Neutrophil (primary cell): ENCODE results near the gene LAMTOR3.

Source experiments
- H3K27ac ChIP-seq: fragments of 200-600 bp; sonication (generic); 2 replicates; pipeline ENCODE4 v1.5.1; 2016; ENCODE audit warnings: mild to moderate bottlenecking, moderate library complexity
- H3K27me3 ChIP-seq: fragments of 200-600 bp; sonication (generic); 2 replicates; pipeline ENCODE4 v1.6.0; 2016; ENCODE audit warnings: mild to moderate bottlenecking
- H3K36me3 ChIP-seq: fragments of 200-600 bp; sonication (generic); 2 replicates; pipeline ENCODE4 v1.5.1; 2017
- H3K4me1 ChIP-seq, 2 experiments: fragments of 200-600 bp in 1 of 2; sonication (generic) in 1 of 2; 1 replicate in 1 of 2; 2 replicates in 1 of 2; pipeline versions ENCODE4 v1.5.1 to v1.6.1; 2013 to 2016; ENCODE audit warnings: low read depth in 1 of 2, low read length in 1 of 2, mild to moderate bottlenecking in 1 of 2, moderate library complexity in 1 of 2; ENCODE audit not compliant: control insufficient read depth in 1 of 2, insufficient read depth in 1 of 2
- H3K4me3 ChIP-seq, 2 experiments: fragments of 200-600 bp in 1 of 2; sonication (generic) in 1 of 2; 1 replicate in 1 of 2; 2 replicates in 1 of 2; pipeline ENCODE4 v1.5.1; 2013 to 2016; ENCODE audit warnings: low read depth in 1 of 2, low read length in 1 of 2, mild to moderate bottlenecking in 1 of 2, moderate library complexity in 1 of 2
- H3K9me3 ChIP-seq: fragments of 200-600 bp; sonication (generic); 2 replicates; pipeline ENCODE4 v1.5.1; 2016
- TF ChIP-seq, protein P1 (sequence below): fragments of 200-600 bp; sonication (generic); IDR thresholded peaks from 2 replicates; pipeline ENCODE4 v1.5.1; 2016; ENCODE audit warnings: antibody characterized with exemption

The LAMTOR3 gene

DNA sequence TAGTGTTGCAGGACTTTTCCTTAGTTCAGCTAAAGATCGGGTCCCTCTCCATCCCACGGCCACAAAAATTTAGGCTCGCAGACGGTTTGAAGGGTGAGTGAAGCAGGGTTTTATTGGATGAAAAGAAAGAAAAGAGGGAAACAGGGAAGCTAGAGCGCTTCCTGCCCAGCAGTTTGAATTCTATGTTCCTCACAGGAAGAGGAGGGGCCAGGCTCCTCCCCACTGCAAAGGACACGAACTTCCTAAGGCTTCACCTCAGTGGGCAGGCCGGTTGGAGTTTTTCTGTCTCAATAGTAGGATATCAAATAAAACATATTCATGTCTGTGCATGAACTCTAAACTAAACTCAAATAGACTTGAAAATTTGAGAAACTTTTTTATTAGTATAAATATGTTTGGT lies 50.2 kb downstream of the LAMTOR3 start:
- peaks cover 28 to 45% of the 10 kb centered on the region in 2 experiments for H3K4me1 ChIP-seq
- no peak overlapping the region for H3K4me3 ChIP-seq
- TF ChIP-seq, protein P1, sequence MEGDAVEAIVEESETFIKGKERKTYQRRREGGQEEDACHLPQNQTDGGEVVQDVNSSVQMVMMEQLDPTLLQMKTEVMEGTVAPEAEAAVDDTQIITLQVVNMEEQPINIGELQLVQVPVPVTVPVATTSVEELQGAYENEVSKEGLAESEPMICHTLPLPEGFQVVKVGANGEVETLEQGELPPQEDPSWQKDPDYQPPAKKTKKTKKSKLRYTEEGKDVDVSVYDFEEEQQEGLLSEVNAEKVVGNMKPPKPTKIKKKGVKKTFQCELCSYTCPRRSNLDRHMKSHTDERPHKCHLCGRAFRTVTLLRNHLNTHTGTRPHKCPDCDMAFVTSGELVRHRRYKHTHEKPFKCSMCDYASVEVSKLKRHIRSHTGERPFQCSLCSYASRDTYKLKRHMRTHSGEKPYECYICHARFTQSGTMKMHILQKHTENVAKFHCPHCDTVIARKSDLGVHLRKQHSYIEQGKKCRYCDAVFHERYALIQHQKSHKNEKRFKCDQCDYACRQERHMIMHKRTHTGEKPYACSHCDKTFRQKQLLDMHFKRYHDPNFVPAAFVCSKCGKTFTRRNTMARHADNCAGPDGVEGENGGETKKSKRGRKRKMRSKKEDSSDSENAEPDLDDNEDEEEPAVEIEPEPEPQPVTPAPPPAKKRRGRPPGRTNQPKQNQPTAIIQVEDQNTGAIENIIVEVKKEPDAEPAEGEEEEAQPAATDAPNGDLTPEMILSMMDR = no peak
- peak overlapping the region; percentile 37 for H3K27ac ChIP-seq
- no peaks in the 10 kb centered on the region for H3K27me3 ChIP-seq
- peaks cover 56% of the 10 kb centered on the region for H3K36me3 ChIP-seq
- no peaks in the 10 kb centered on the region for H3K9me3 ChIP-seq

DNA sequence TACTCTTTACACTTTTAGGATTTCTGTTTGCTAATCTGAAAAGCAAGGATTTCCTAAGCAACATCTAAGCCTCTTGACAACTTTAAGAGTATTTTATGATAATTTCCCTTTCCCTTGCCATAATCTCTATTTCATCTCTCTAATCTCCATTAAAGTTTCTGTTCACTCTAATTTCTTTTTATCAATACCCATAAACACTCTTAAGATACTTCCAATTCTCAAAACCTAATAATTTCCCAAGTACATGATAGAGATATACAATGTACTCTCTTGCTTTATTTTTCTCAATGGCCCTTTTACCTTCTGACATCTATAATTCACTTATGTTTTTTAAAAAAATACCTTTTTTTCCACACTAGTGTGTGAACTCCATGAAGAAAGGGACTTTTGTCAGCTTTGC lies 50.8 kb downstream of the LAMTOR3 start:
- Histone ChIP-seq H3K4me1 (peaks cover 28 to 45% of the 10 kb centered on the region in 2 experiments), H3K36me3 (peaks cover 62% of the 10 kb centered on the region), H3K9me3 (no peaks in the 10 kb centered on the region), H3K4me3 (no peak overlapping the region), H3K27ac (peak overlapping the region; percentile 37), H3K27me3 (no peaks in the 10 kb centered on the region)
- TF ChIP-seq, protein P1 = no peak

DNA sequence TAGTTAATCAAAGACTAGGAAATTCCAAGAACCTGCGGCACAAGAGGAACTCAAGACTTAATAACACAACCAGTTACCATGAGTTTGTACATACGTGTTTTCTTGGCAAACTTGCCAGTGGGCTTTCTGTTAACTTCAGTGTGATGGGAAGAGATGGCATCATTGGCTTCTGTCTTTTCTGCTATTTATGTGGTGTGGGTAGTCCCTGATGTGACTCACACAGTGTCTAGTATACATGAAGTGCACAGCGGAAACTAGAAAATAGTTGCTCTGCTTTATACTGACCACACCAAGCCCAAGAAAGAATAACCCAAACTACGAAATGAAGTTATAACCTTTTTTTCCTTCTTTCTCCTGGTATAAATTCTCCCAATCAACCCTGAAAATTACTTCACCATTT lies 53.1 kb downstream of the LAMTOR3 start:
- TF ChIP-seq, protein P1 = no peak
- Histone ChIP-seq H3K9me3 (no peaks in the 10 kb centered on the region), H3K27me3 (no peaks in the 10 kb centered on the region), H3K4me1 (peaks cover 13 to 24% of the 10 kb centered on the region in 2 experiments), H3K27ac (peak overlapping the region; percentile 40), H3K4me3 (no peak overlapping the region), H3K36me3 (peaks cover 79% of the 10 kb centered on the region)

DNA sequence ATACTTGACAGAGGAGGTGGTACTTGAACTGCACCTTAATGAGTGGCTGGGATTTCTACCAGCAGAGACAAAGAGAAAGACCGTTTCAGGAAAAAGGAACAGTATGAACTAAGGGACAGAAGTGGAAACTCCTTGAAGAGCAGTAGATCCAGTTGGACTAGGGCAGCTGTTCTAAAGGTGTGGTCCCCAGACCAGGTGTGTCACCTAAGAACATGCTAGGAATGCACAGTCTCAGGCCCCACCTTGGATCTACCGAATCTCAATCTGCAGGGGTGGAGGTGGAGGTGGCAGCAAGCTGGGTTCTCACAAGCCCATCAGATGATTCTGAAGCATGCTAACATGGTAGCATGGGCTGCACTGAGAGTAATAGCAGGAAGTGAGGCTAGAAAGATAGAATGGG lies 55.3 kb downstream of the LAMTOR3 start:
- Histone ChIP-seq H3K27ac (peak overlapping the region; percentile 36), H3K27me3 (no peaks in the 10 kb centered on the region), H3K9me3 (no peaks in the 10 kb centered on the region), H3K4me3 (no peak overlapping the region), H3K36me3 (peaks cover 84% of the 10 kb centered on the region), H3K4me1 (peaks cover 0 to 4% of the 10 kb centered on the region in 2 experiments)
- TF ChIP-seq, protein P1 = no peak

DNA sequence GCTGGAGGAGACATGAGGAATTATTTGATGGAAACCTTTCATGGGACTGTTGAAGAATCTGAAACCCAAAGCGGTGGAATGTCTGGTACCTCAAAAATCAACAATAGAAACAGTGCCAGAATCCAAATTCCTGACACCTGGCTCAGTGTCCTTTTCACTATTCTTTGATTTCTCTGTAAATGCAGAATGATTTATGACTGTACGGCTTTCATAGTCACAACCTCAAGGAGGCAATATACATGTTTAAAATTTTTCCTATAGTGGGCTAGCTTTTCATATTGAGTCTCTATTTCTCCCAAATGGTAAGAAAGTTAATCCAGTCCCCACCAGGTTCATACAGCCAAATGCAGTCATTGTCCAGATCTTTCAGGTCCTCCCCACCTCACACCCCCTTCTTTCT lies 58.3 kb downstream of the LAMTOR3 start:
- H3K36me3 ChIP-seq = peaks cover 57% of the 10 kb centered on the region
- TF ChIP-seq, protein P1 = no peak
- no peaks in the 10 kb centered on the region for H3K4me1 ChIP-seq
- no peaks in the 10 kb centered on the region for H3K9me3 ChIP-seq
- no peak overlapping the region for H3K27ac ChIP-seq
- H3K4me3 ChIP-seq = no peak overlapping the region
- no peaks in the 10 kb centered on the region for H3K27me3 ChIP-seq

DNA sequence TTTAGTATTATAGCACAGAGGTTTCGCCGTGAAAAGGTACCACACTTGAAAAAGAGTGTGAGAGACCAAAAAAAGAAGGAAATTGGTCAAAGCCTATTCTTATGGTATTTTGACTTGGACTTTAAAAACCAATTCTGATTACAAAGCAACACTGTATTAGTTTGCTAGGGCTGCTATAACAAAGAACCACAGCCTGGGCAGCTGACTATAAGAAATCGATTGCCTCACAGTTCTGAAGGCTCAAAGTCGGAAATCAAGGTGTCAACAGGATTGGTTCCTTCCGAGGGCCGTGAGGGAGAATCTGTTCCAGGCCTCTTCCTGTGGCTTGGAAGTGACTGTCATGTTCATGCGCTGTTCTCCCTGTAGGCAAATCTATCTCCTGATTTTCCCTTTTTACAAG lies 59.7 kb downstream of the LAMTOR3 start:
- H3K9me3 ChIP-seq = no peaks in the 10 kb centered on the region
- H3K4me1 ChIP-seq = no peaks in the 10 kb centered on the region
- peaks cover 43% of the 10 kb centered on the region for H3K36me3 ChIP-seq
- H3K27ac ChIP-seq = no peak overlapping the region
- TF ChIP-seq, protein P1 = no peak
- H3K27me3 ChIP-seq = no peaks in the 10 kb centered on the region
- no peak overlapping the region for H3K4me3 ChIP-seq
